ENCODE results near the gene PDZRN3. TPM values are rescaled to one million over a fixed set of nuclear protein-coding genes. Genes with fewer than 3 reads are reported as not detected.

Gene PDZRN3
- total RNA-seq, 2 donors from 2014 or later = 14.2 to 26.4 TPM

DNA sequence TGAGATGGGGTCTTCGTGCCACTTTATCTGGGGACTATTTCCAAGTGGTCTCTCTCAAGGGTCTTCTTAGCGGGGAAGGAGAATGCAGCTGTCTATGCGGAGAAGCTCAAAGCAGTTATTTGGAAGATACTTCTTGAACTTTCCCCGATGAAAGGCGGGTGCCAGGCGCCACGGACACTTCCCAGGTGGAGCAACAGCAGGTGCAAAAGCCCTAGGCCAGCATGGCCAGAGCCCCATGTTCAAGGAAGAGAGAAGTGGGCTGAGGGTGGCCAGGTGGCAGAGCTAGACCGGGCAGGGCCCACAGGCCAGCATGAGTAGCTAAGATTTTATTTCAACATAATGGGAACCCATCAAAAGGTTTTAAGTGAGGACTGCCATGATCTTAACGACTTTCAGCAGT is 232.8 kb downstream of the PDZRN3 start:
- no peak for DNase-seq
- ATAC-seq = no peak
- intact Hi-C loops (cut with DNase I, micrococcal nuclease) = no loop called here

DNA sequence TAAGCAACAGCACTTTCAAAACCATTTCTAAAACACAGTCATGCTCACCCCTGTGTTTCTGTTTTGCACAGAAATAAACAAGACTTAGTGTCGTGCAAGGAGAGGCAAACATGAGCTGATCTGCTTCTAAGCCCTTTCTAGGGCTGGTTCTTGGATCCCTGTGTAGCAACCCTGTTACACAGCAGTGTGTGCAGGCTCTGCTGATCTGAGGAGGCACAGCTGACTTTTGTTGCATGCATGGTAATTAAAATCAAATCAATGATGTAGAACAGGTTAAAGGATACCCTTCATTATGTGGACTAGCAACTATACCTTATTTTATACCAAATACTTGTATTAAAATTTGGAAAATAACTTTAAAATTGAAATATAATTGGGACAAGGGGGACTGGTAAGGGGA is 234.8 kb downstream of the PDZRN3 start:
- DNase-seq = no peak
- intact Hi-C loops (cut with DNase I, micrococcal nuclease) = no loop called here
- no peak for ATAC-seq

DNA sequence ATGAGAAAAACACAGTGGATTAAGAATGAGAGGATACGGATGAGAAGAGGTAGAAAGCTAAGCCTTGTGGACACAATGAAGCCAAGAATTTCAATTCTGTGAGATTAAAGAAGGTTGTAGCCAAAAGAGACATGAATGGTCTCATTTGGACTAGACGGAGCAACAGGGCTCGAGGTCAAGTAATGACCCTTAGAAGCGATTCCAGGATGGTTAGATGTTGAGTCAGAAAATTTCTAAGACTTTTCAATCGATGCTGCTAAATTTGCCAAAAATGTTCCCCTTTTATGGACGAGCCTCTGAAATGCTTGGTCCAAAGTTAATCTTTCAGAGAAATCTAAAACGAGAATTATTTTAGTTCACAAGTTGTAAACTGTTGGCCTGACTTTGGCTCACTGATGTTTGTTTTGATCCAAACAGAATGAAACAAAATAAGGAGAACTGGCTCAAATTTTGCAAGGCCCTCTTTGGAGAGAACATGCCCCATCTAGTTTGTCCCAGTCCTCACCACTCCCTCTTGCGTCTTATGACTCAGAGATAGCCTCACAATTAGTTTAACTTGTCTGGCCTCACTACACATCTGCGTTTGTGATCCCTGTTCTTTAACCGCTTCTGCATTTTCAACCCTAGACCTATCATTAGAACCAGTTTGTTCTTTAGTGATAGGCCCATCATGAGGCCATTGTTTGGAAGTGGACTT is 235.5 kb downstream of the PDZRN3 start:
- intact Hi-C loops (cut with DNase I, micrococcal nuclease) = no loop called here
- DNase-seq (no peak), ATAC-seq (no peak)

DNA sequence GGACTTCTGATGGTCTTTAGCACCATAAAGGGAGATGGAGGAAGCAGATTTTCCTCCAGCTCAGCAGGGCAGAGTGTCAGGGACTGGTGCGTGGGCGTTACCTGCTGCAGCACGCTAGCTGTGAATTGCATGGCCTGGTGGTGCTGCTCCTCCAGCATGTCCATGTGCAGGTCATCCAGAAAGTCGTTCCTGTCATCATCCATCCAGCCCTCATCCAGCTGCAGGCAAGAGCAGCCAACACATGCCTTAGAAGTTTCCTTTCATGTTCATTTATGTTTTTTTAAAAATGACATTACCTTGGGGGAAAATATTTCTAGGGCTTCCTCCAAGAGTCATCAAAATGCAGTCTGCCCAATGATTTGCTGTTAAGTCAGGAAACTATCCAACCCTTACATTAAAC is 239.2 kb downstream of the PDZRN3 start:
- DNase-seq = no peak
- intact Hi-C loops (cut with DNase I, micrococcal nuclease) = no loop called here
- no peak for ATAC-seq

DNA sequence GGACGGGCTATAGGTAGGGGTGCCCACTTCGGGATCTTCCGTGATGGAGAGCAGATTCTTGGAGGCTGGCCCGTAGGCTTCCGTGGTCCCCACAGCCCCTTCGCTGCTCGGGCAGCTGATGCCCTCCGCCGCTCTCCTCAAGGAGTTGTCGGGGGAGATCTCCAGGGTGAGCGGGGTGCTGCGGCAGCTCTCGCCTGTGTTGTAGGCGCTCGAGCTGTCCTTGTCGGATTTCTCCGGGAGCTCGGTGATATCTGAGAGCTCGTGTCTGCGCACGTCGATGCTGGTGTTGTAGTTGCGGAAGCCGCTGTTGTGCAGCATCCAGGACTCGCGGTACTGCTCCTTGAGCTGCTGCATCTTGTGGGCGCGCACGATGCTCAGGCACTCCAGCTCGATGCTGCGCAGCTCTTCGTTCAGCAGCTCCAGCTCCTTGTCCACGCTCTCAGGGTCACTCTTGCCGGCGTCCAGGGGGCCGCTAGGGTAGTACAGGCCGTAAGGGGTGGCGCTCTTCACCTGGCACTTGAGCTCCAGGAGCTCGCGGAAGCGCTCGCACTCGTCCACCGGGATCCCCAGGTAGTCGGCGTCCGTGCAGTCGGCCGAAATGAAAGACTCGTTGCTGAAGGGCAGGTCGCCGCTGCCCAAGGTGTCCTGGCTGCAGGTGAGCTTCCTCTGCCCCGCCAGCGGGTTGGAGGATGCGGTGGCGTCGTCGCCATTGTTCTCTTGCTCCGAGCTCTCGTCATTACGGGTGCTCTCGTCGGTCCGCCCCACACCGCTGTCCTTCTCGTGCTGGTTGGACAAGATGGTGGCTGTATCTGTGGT is 240.4 kb downstream of the PDZRN3 start:
- intact Hi-C loops (cut with DNase I, micrococcal nuclease) = no loop called here
- ATAC-seq = no peak
- DNase-seq = no peak

DNA sequence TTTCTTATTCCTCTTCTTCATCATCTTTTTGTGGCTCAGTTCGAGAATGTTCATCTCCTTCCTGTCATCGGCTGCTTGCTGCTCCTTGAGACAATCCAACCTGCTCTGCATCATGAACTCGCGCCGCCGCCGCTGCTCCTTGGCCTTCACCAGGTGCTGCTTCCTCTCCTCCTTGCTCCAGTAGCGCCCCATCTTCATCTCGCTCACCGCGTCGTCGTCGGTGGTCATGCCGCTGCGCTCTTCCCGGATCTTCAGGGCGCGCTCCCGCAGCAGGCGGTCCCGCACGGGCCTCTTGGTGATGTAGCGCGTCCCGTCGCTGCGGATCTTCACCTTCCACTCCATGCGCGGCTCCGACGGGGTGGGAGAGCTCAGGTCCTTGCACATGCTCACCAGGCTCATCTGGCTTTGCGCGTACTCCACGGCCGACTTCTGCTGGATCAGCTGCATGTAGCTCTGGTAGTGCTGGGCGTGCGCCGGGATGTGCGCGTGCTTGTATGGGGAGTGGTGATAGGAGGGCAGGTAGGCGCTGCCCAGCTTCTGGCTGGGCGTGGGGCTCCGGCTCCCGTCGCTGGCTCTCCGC is 241.2 kb downstream of the PDZRN3 start:
- intact Hi-C loops (cut with DNase I, micrococcal nuclease) = no loop called here
- ATAC-seq (no peak), DNase-seq (no peak)

DNA sequence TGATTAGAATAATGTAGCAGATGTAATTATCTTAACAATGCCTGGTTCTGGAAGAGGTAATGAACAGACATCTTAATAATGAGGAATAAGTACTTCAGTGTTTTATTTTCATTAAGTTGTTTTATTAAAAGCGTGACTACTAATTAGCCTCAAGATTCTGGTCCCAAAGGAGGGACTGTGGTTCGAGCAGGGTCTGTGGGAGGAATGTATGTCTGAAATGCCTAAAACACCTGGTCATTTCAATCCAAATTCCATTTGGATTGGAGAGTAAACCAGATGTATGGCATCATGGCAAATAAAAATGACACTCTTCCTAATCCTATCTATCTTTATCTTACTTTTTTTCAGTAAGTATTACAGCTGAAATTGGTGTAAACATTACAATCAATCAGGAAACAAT is 243.2 kb downstream of the PDZRN3 start:
- intact Hi-C loops (cut with DNase I, micrococcal nuclease) = no loop called here
- DNase-seq (no peak), ATAC-seq (no peak)

DNA sequence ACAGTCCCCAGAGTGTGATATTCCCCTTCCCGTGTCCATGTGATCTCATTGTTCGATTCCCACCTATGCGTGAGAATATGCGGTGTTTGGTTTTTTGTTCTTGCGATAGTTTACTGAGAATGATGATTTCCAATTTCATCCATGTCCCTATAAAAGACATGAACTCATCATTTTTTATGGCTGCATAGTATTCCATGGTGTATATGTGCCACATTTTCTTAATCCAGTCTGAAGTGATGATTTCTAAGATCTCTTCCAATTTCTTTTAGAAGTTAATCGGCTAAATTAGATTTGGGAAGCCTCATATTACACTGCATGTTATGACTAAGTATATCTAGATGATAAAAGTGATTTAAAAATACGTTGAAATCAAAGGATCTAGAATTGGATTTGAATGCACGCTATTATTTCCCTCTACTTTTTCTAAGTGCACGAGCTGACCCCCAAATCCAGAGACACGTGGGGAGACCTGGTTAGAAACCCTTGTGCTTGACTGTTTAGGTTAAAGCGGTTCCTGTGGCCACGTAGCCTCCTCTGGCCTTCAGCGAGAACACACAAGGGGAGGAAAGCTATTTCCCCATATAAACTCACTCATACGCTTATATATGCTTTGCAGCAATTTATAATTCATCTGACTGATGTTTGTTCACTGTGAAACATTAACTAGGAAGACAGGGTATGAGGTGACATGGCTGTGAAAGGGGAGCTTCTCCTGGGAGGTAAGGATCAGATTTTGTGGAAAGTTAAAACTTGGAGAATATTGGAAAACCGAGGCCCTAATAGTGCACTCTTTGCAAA is 243.8 kb downstream of the PDZRN3 start:
- intact Hi-C loops (cut with DNase I, micrococcal nuclease) = no loop called here
- DNase-seq = peak in 1 of 2 donors; percentile 14
- ATAC-seq = peak; percentile 95

DNA sequence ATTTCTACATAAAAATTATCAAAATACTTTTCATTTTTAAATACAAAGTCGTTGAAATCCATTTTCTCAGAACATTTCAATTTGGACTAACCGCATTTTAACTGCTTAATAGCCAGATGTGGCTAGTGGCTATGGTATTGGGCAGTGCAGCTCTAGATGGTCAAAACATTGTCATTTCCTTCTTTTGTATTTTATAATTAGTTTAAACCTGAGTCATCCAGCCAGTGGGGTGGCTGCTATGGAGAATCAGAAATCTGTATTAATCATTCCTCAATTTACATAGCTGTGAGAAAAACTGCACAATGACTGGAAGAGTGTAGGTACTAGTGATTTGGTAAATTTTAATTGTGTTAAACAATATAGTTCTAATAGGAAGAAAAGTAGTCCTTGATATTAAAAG is 245.3 kb downstream of the PDZRN3 start:
- no peak for DNase-seq
- intact Hi-C loops (cut with DNase I, micrococcal nuclease) = no loop called here
- ATAC-seq = no peak

DNA sequence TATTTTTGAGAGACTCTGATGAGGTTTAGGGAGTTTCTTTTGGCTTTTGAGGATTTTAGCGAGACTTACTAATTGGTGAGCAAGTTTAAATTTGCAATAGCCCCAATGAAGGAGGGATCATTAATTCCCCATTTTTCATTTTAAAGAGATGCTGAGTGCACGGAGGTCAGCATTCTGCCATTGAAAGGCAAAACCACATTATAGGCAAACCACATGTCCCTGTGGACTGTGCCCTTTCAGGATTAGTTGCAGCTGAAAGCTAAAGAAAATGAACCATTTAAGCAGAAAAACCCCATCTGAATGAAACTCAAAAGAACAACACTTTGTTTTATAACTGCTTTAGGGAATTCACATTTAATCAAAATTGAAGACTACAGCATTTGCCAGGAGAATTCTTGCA is 246.5 kb downstream of the PDZRN3 start:
- no peak for DNase-seq
- ATAC-seq = no peak
- intact Hi-C loops (cut with DNase I, micrococcal nuclease) = no loop called here

DNA sequence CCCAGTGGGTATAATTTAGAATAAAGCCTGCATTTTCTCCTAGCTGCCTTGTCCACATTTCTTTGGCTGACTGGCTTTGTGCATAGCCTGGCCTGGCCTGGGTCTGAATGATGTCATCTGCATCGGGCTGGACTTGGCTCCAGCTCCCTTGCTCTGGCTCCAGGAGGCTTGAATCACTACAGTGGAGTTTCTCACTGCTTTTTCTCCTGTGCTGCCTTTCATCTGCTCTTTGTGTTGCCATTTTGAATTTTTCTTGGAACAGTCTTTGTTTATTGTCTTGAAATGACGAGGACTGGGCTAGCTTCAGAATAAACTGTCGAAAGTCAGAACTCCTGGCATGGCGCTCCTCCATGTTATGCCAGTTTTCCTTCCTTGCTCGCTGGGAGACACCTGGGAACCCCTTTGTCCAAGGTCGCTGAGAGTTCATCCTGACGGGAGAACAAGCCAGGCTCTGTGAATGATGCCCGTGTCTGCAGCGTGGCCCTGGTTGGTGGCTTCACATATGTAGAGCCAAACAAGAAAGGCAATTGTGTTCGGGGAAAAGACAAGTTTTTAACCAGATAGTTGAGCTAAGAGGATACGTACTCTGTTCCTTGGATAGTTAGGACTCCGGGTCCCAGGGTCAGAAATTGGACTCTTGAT is 258.9 kb downstream of the PDZRN3 start:
- ATAC-seq = no peak
- DNase-seq = peak; percentile 20 to 67
- intact Hi-C loops (cut with DNase I, micrococcal nuclease) = no loop called here

DNA sequence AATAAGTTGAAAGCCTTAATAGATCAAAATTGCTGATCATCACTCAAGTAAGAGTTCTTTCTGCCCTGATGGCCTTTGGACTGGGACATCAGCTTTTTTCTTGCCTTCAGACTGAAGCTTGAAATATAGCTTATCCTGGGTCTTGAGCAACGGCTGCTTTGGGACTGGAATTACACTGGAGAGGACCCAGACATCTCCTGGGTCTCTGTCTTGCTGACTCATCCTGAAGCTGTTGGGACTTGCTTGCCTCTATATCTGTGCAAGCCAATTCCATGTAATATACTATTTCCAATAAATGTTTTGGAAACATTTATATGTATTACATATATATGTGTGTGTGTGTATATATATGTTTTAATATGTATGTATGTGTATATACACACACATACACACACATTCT is 260.2 kb downstream of the PDZRN3 start:
- ATAC-seq (no peak), DNase-seq (no peak)
- intact Hi-C loops (cut with DNase I, micrococcal nuclease) = no loop called here

DNA sequence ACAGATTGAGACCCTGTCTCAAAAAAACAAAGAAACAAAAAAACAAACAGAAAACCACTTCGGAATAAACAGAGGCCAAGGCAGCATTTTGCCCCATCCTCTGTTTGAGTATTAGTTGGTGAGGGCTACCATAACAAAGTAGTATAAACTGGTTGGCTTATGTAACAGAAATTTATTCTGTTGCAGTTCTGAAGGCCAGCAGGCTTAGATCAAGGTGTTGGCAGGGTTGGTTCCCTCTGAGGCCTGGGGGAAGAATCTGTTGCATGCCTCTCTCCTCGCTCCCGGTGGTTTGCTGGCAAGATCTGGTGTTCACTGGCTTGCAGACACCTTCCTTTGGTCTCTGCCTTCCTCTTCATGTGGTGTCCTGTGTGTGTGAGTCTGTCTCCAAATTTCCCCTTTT is 261.6 kb downstream of the PDZRN3 start:
- no peak for ATAC-seq
- intact Hi-C loops (cut with DNase I, micrococcal nuclease) = no loop called here
- DNase-seq = no peak

DNA sequence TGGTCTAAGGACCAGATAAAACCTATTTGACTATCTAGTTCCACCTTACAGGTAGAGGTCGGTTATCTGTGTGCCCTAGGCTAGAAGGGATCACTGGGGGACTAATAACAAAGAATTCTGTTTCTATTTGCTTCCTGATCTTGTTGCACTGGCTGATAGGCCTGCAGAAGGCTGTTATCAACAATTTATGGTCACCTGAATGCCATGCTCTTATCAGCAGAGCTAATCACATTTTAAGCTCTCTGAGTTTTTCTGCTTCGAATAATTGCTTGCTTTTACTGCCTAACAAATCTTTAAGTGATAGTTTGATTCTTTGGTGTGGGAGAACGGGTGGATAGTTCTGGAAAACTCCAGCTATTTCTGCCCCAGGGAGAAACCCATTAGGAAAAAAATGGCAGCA is 263.1 kb downstream of the PDZRN3 start:
- intact Hi-C loops (cut with DNase I, micrococcal nuclease) = no loop called here
- ATAC-seq = no peak
- no peak for DNase-seq

DNA sequence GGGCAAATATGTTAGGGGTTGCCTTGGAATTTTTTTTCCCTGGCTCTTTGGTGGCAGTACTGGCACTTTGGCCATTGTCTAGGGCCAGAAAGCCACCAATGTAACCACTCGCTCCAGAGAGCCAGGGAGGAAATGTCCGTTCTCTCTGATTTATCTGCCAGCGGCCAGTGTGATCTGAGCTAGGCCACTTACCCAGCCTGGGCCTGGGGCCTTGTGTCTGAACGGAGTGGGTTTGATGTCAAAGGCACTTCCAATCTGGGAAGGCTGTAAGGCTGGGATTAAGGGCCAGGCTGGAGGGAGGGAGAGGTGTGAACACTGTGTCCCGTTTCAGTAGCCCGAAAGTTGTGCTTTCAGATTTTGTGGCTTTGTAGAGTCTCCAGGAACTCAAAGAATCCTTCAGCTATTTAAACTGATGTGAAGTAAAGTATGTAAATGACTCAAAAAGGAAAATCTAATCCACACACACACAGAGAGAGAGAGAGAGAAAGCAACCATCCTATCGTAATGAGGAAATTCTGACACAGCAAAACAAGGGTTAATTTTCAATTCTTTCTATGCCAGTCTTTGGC is 271.0 kb downstream of the PDZRN3 start:
- no peak for ATAC-seq
- intact Hi-C loops (cut with DNase I, micrococcal nuclease) = no loop called here

DNA sequence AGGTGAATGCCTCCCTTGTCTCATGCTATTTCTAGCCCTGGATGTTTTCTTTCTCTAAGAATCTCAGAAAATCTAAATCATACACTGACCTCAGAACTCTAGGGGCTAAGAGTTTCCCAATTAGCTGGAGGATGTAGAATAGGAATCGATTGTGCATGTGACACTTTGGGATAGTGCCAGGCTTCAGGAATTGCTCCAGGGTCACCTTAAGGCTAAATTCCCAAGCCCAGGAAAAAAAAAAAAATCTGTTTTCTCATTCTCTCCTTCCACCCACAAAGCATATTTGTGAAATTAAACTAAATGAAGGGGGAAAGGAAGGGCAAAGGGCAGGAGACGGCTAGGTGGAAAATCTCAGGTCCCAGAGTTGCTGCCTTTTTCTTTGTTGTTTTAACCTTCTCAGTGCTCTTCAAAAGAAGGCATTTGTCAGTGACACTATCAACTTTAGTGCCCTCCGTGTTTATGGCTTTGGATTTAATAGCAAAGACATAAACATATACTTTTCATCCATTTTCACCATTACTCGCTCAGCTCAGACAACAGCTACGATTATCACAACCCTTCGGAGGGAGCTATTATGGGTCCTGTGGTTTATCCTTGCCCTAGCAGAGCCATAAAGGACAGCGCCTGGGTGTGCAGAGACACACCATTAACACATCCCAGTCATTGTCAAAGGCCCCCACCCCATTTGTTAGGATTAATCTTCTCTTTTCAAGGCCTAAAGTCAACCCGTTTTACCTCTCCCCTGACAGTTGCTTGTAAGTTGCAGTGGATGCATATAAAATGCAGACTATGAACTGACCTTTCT is 271.7 kb downstream of the PDZRN3 start:
- DNase-seq = no peak
- no peak for ATAC-seq
- intact Hi-C loops (cut with DNase I, micrococcal nuclease) = no loop called here

More for the DNA sequence above, 271.0 kb downstream of the PDZRN3 start:
- no peak for DNase-seq

DNA sequence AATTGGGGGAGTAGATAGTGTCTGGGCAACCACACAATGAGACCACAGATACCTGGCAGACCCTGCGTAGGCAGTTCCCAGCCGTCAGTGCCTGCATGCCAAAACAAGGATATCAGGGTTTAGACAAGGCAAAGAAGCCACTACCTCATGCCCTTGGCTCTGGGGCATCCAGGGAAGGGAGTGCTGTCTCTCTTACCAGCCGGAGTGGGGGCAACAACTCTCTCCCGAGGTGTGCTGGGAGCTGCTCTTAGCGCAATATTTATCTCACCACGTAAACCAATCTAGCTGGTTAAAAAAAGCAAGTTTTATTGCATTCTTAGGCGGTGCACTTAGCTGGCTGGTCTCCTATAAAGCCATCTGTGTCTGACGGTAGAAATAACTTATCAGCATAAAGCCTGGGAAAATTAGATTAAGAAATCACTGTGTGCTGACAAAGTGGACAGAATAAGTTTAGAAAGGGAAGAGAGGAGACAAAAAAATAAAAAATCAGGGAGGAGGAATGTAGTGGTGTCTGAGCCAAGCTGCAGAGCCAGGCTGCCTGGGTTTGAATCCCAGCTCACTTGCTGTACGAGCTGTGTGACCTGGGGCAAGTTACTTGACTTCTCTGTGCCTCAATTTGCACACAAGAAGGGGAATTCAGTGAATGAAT is 273.2 kb downstream of the PDZRN3 start:
- intact Hi-C loops (cut with DNase I, micrococcal nuclease) = no loop called here
- no peak for ATAC-seq
- DNase-seq = no peak
